ENCODE measurements around the gene INTS3.
"Not testable (repeated sequence)": the region's sequence is repeated elsewhere in the genome, so short reads cannot be mapped to it uniquely, and the experiment has no call there.

The INTS3 gene

DNA sequence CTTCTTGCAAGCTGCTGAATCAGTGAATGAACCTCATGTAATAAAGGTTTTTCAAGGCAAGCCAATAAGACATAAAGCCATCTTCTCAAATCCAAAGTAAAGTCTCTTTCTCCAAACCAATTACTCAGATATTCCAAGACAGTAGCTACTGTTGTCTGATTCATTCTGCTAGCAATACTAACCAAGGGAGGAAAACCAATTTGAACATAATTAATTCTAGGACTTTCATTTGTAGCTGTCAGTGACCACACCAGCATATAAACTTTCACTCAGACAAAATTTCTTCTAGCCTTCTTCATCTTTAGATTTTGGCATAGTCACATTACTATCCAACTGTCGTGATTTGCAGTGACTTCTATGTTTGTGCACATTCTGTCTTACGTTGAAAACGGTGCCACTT is 10.5 kb upstream of the INTS3 start:
- Histone ChIP-seq H3K27me3 (no peaks in the 10 kb centered on the region), H3K4me1 (no peaks in the 10 kb centered on the region), H3K4me3 (no peak overlapping the region), H3K36me3 (no peaks in the 10 kb centered on the region), H3K27ac (no peak overlapping the region), H3K9me3 (no peaks in the 10 kb centered on the region)
- TF ChIP-seq, protein P1, sequence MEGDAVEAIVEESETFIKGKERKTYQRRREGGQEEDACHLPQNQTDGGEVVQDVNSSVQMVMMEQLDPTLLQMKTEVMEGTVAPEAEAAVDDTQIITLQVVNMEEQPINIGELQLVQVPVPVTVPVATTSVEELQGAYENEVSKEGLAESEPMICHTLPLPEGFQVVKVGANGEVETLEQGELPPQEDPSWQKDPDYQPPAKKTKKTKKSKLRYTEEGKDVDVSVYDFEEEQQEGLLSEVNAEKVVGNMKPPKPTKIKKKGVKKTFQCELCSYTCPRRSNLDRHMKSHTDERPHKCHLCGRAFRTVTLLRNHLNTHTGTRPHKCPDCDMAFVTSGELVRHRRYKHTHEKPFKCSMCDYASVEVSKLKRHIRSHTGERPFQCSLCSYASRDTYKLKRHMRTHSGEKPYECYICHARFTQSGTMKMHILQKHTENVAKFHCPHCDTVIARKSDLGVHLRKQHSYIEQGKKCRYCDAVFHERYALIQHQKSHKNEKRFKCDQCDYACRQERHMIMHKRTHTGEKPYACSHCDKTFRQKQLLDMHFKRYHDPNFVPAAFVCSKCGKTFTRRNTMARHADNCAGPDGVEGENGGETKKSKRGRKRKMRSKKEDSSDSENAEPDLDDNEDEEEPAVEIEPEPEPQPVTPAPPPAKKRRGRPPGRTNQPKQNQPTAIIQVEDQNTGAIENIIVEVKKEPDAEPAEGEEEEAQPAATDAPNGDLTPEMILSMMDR (IDR thresholded peaks at IDR 0.05): no peak
- intact Hi-C loops (cut with DNase I; ENCODE audit: low total_unique reads): no loop called here
- DNase-seq: no peak

GRCh38 chr1:153723687-153724086 is 4.2 kb upstream of the INTS3 start:
- Histone ChIP-seq H3K4me3 (no peak overlapping the region), H3K27me3 (no peaks in the 10 kb centered on the region), H3K27ac (no peak overlapping the region), H3K9me3 (no peaks in the 10 kb centered on the region), H3K4me1 (peaks cover 0 to 8% (median 4%) of the 10 kb centered on the region in 4 donors), H3K36me3 (no peaks in the 10 kb centered on the region)
- no peak for DNase-seq
- intact Hi-C loops (cut with DNase I; ENCODE audit: low total_unique reads): no loop called here
- TF ChIP-seq, protein P1 (IDR thresholded peaks at IDR 0.05): no peak

DNA sequence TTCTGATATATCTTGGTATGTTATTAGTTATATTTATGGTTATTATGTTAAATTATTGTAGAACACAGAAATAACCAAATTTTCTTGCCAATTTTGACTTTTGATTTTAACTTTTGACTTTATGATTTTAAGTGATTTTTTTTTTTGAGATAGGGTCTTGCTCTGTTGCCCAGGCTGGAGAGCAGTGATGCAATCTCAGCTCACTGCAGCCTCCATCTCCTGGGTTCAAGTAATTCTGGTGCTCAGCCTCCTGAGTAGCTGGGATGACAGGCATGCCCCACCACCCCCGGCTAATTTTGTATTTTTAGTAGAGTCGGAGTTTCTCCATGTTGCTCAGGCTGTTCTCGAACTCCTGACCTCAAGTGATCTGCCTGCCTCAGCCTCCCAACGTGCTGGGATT is 3.2 kb upstream of the INTS3 start:
- H3K27me3 ChIP-seq; DNase-seq; H3K4me3 ChIP-seq; H3K9me3 ChIP-seq; H3K36me3 ChIP-seq; intact Hi-C loops (cut with DNase I; ENCODE audit: low total_unique reads); H3K27ac ChIP-seq: not testable (repeated sequence)
- H3K4me1 ChIP-seq: peaks cover 0 to 18% (median 11%) of the 10 kb centered on the region in 4 donors

- intact Hi-C loops (cut with DNase I; ENCODE audit: low total_unique reads): no loop called here
- peak overlapping the region; percentile 95 to 98 for H3K27ac ChIP-seq
- peak overlapping the region; percentile 66 to 73 for H3K4me3 ChIP-seq
- no peaks in the 10 kb centered on the region for H3K36me3 ChIP-seq
- no peaks in the 10 kb centered on the region for H3K27me3 ChIP-seq
- TF ChIP-seq, protein P1 (IDR thresholded peaks at IDR 0.05): no peak
- peaks cover 0 to 53% (median 30%) of the 10 kb centered on the region in 4 donors for H3K4me1 ChIP-seq
- H3K9me3 ChIP-seq: no peaks in the 10 kb centered on the region
- peak; percentile 46 to 77 for DNase-seq
Measured at GRCh38 chr1:153728305-153729066, 636 bp downstream of the INTS3 start.

GRCh38 chr1:153730468-153730988 is 2.7 kb downstream of the INTS3 start:
- TF ChIP-seq, protein P1 (IDR thresholded peaks at IDR 0.05): no peak
- Histone ChIP-seq H3K9me3 (no peaks in the 10 kb centered on the region), H3K27me3 (no peaks in the 10 kb centered on the region), H3K4me1 (peaks cover 0 to 72% (median 37%) of the 10 kb centered on the region in 4 donors), H3K36me3 (peaks cover 0 to 5% (median 0%) of the 10 kb centered on the region in 3 donors), H3K27ac (peak overlapping the region; percentile 95 to 98), H3K4me3 (no peak overlapping the region)
- no peak for DNase-seq
- intact Hi-C loops (cut with DNase I; ENCODE audit: low total_unique reads): no loop called here

DNA sequence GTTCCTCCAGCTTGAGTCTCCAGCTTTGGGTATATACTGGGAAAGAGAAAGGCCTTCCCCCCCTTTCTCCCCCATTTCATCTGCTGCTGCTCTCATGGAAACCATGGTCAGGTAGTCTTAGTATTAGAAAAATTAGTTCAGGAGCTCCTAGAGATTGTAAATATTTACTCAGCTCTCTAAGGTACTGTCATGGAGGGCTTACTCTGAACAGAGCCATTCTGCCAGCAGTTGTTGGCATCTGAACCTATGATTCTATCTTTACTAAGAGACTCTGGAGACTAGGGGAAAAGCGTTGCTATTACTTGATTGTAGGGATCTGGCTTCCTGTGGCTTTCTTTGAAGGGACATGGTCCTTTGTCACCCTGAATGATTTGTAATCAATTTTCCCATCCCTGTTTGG is 6.1 kb downstream of the INTS3 start:
- Histone ChIP-seq H3K27me3 (no peaks in the 10 kb centered on the region), H3K27ac (peak overlapping the region; percentile 27 to 30), H3K4me3 (no peak overlapping the region), H3K4me1 (peaks cover 0 to 61% (median 32%) of the 10 kb centered on the region in 4 donors), H3K36me3 (peaks cover 0 to 14% (median 1%) of the 10 kb centered on the region in 3 donors), H3K9me3 (no peaks in the 10 kb centered on the region)
- DNase-seq: no peak
- TF ChIP-seq, protein P1 (IDR thresholded peaks at IDR 0.05): no peak
- intact Hi-C loops (cut with DNase I; ENCODE audit: low total_unique reads): no loop called here

Data from tibial artery (tissue), 4 donors.